PFSK-1 (cell line): ENCODE results near the gene JUND.

Source experiments
- FOXP2 ChIP-seq: optimal IDR thresholded peaks from 2 replicates; pipeline ENCODE3; 2011; ENCODE audit warnings: borderline replicate concordance, control low read depth, inconsistent platforms; ENCODE audit not compliant: insufficient read depth; ENCODE audit errors: extremely low read length, extremely low read depth
- POLR2AphosphoS5 ChIP-seq: IDR thresholded peaks from 2 replicates; pipeline ENCODE4 v1.6.1; 2012; ENCODE audit warnings: low read depth, mild to moderate bottlenecking, control low read depth, low read length, moderate library complexity
- REST ChIP-seq, 2 experiments: IDR thresholded peaks; 2 replicates each; pipeline versions ENCODE4 v1.6.1 to v1.8.0; 2011 to 2012; ENCODE audit warnings: low read depth in 2 of 2, low read length in 2 of 2, control low read depth in 1 of 2, inconsistent platforms in 1 of 2, mild to moderate bottlenecking in 1 of 2, moderate library complexity in 1 of 2; ENCODE audit not compliant: insufficient read depth in 1 of 2
- SIN3A ChIP-seq: IDR thresholded peaks from 2 replicates; pipeline ENCODE4 v1.6.1; 2012; ENCODE audit warnings: mild to moderate bottlenecking, low read length, moderate library complexity, borderline replicate concordance; ENCODE audit not compliant: insufficient read depth
- TAF1 ChIP-seq: IDR thresholded peaks from 2 replicates; pipeline ENCODE4 v1.6.1; 2012; ENCODE audit warnings: low read length, control low read depth, borderline replicate concordance; ENCODE audit not compliant: insufficient read depth

JUND gene

GRCh38 chr19:18229915-18230314 is 51.5 kb downstream of the JUND start:
- TF ChIP-seq POLR2AphosphoS5 (no peak), SIN3A (no peak), TAF1 (no peak), FOXP2 (no peak), REST (IDR thresholded peaks at IDR 0.05; ENCODE audit: insufficient read depth in 1 of 2, low read depth in 2 of 2, low read length in 2 of 2) (no peak)
